ENCODE data around the gene C6orf89. TPM values are rescaled to one million over a fixed set of nuclear protein-coding genes. Genes with fewer than 3 reads are reported as not detected.

The C6orf89 gene
- total RNA-seq, 1 experiment from 2014 or later, result 32.9 TPM

DNA sequence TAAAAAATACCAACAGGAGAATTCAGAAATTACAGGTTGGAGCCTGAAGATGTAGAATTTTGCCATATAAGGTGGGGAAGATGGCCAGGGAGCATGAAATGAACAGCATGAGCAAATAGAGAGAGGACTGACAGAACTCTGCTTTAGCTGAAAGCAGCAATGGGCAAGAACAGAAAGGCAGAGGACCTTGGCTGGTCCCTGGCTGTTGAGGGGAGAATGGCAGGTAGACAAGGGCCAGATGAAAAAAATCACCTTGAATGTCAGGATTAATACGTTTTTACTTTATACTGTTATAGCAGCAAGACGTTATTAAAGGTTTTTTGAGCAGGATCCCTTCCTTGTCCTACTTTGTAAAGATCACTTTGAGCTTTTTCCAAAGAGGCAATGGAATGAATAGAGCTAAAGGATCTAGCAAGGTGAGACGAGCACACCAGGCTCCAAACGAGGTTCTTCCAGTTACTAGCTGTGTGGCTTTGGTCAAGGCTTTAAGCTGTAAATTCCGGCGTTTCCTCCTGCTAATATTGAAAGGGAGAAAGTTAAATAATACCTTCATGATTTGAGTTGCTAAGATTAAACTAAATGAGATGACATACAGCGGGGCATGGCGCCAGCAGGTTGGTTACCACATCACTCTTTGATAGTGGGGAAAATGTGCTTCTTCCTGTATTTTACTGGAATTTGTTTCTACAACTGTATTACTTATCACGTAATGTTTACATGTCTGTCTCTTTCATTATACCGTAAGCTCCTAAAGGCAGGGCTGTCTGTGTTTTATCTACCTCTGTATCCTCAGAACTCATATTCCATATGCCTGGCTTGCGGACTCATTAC, 11.9 kb upstream of the C6orf89 start:
- TF ChIP-seq RAD21 (IDR thresholded peaks at IDR 0.05; ENCODE audit: low read depth) (peak; percentile 30; the same call in 1 of the 2 replicates), FOSL1 (IDR thresholded peaks at IDR 0.05; ENCODE audit: low read depth) (no peak), EZH2 (IDR thresholded peaks at IDR 0.05) (no peak)
- TF ChIP-seq, protein P1, sequence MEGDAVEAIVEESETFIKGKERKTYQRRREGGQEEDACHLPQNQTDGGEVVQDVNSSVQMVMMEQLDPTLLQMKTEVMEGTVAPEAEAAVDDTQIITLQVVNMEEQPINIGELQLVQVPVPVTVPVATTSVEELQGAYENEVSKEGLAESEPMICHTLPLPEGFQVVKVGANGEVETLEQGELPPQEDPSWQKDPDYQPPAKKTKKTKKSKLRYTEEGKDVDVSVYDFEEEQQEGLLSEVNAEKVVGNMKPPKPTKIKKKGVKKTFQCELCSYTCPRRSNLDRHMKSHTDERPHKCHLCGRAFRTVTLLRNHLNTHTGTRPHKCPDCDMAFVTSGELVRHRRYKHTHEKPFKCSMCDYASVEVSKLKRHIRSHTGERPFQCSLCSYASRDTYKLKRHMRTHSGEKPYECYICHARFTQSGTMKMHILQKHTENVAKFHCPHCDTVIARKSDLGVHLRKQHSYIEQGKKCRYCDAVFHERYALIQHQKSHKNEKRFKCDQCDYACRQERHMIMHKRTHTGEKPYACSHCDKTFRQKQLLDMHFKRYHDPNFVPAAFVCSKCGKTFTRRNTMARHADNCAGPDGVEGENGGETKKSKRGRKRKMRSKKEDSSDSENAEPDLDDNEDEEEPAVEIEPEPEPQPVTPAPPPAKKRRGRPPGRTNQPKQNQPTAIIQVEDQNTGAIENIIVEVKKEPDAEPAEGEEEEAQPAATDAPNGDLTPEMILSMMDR (IDR thresholded peaks at IDR 0.05 in 2 of 3, conservative IDR thresholded peaks at IDR 0.05 in 1 of 3; ENCODE audit: borderline replicate concordance in 1 of 3, insufficient read depth in 1 of 3, low read depth in 2 of 3, low read length in 2 of 3), result peak in 2 of 3 experiments; percentile 50 to 58; a peak in 4 of 6 replicates
- RAD21 ChIA-PET (ENCODE audit: low non-redundant PET in 1 of 2, low total read pairs in 2 of 2, uncharacterized antibody in 2 of 2, unreplicated experiment in 2 of 2), result no interaction called here
- peak overlapping the region; percentile 96 for H2AFZ ChIP-seq (ENCODE audit: low read depth, low read length, poor library complexity, severe bottlenecking)

More for the DNA sequence above, 11.9 kb upstream of the C6orf89 start:
- BruUV-seq (replicated peaks), result TSS peak; percentile 52
- POLR2A ChIA-PET, result interaction anchor here (1.4 to 1.6 kb wide), 2 partner anchors 11 to 40 kb away, joined by 4 to 11 read pairs; partner anchors contain the start of gene C6orf89
- Histone ChIP-seq H3K9ac (ENCODE audit: low read length) (peak overlapping the region; percentile 94), H3K4me2 (ENCODE audit: low read length) (peak overlapping the region; percentile 93), H3K4me1 (ENCODE audit: control insufficient read depth in 1 of 2, insufficient read depth in 2 of 2, low read length in 2 of 2) (peaks cover 8 to 17% of the 10 kb centered on the region in 2 experiments; a peak in 3 of 4 replicates), H3K9me3 (ENCODE audit: control insufficient read depth in 1 of 2, insufficient read depth in 1 of 2, low read depth in 1 of 2, low read length in 2 of 2) (no peaks in the 10 kb centered on the region), H3K27ac (ENCODE audit: low read depth, low read length) (peak overlapping the region; percentile 93), H3K27me3 (ENCODE audit: insufficient read depth, low read length) (no peaks in the 10 kb centered on the region), H3K79me2 (ENCODE audit: insufficient read depth, low read length) (peaks cover 39% of the 10 kb centered on the region), H3K9me2 (ENCODE audit: insufficient read depth) (no peaks in the 10 kb centered on the region), H4K20me1 (ENCODE audit: insufficient read depth) (no peaks in the 10 kb centered on the region), H3K36me3 (ENCODE audit: control insufficient read depth in 1 of 2, insufficient read depth in 2 of 2, low read length in 2 of 2) (peaks cover 9 to 10% of the 10 kb centered on the region in 2 experiments; a peak in 2 of 4 replicates), H3K4me3 (replicated peaks in 1 of 2; ENCODE audit: low read depth in 1 of 2, low read length in 2 of 2) (peak overlapping the region; percentile 68 to 84)
- DNase-seq (ENCODE audit: low read depth, low spot score) (no peak), ATAC-seq (peak; percentile 29)
- intact Hi-C loops (cut with micrococcal nuclease), result loop anchor here (5.0 kb wide), 1 partner anchor 107 kb away; no protein-coding TSS in a partner anchor
- CTCF ChIA-PET, result interaction anchor here (1.3 to 3.6 kb wide), 7 partner anchors 9 to 144 kb away, joined by 3 to 29 read pairs (median 10); partner anchors contain the start of gene C6orf89

All from HCT116 (cell line).